ENCODE results near the gene BORA.

GRCh38 chr13:72740015-72740414, 12.3 kb downstream of the BORA start:
- no peak for TF ChIP-seq POLR2A (IDR thresholded peaks at IDR 0.05)
- TF ChIP-seq, protein P1, sequence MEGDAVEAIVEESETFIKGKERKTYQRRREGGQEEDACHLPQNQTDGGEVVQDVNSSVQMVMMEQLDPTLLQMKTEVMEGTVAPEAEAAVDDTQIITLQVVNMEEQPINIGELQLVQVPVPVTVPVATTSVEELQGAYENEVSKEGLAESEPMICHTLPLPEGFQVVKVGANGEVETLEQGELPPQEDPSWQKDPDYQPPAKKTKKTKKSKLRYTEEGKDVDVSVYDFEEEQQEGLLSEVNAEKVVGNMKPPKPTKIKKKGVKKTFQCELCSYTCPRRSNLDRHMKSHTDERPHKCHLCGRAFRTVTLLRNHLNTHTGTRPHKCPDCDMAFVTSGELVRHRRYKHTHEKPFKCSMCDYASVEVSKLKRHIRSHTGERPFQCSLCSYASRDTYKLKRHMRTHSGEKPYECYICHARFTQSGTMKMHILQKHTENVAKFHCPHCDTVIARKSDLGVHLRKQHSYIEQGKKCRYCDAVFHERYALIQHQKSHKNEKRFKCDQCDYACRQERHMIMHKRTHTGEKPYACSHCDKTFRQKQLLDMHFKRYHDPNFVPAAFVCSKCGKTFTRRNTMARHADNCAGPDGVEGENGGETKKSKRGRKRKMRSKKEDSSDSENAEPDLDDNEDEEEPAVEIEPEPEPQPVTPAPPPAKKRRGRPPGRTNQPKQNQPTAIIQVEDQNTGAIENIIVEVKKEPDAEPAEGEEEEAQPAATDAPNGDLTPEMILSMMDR (IDR thresholded peaks at IDR 0.05) = no peak

Measured in ovary (tissue), 3 donors.